ENCODE data around the gene OGDH. TPM values are rescaled to one million over a fixed set of nuclear protein-coding genes. Genes with fewer than 3 reads are reported as not detected.

Gene OGDH
- total and polyA plus RNA-seq, 2 of the 13 experiments (the other 11 are each of a cell fraction or from before 2014, with no cell fraction given), result 17.4 to 25.4 TPM

DNA sequence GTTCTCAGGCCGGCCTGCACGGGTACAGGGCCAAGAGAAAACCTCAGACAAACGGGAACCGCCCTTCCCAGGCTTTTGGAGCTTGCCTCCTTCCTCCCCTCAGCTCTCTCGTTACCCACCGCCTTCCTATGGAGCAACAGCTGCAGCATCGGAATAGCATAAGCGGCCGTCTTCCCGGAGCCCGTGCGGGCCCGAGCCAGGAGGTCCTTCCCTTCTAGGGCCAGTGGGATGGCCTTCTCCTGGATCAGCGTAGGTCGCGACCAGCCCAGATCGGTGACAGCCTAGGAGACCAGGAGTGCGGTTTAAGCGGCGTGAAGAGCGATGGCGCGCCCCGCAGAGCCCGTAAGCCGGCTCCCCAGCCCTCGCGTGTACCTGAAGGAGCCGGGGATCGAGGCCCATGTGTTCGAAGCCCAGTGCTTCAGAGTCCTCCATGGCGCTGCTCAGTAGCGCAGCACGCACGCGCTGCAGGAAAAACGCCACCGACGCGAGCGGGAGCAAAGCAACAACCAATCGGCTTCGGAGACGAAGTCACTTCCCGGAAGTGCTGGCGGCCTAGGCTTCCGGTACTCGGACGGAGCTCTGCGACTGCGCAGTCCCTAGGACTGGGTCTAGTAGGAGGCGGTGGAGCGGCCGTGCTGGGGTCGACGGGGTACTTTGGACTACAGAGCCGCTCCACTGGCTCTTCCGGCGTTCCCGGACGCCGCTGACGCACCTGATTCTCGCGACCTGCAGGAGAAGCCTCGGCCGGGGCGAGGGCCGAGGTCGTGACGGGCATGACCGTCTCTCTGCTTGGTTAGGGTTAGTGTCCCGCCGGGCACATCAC, 32.8 kb upstream of the OGDH start, which contains the start of gene DDX56 (continued):
- peak; percentile 59; the same call in 1 of the 2 replicates for TF ChIP-seq ZFYVE20 (CRISPR knock-in tag; IDR thresholded peaks at IDR 0.05; ENCODE audit: borderline replicate concordance, low read depth)
- TF ChIP-seq SATB2 (CRISPR knock-in tag; IDR thresholded peaks at IDR 0.05), result peak; percentile 97
- peak; percentile 57; the same call in 1 of the 2 replicates for TF ChIP-seq CBFB (CRISPR knock-in tag; IDR thresholded peaks at IDR 0.05)
- TF ChIP-seq TAF1 (CRISPR knock-in tag; IDR thresholded peaks at IDR 0.05), result peak; percentile 84
- TF ChIP-seq, protein P1, sequence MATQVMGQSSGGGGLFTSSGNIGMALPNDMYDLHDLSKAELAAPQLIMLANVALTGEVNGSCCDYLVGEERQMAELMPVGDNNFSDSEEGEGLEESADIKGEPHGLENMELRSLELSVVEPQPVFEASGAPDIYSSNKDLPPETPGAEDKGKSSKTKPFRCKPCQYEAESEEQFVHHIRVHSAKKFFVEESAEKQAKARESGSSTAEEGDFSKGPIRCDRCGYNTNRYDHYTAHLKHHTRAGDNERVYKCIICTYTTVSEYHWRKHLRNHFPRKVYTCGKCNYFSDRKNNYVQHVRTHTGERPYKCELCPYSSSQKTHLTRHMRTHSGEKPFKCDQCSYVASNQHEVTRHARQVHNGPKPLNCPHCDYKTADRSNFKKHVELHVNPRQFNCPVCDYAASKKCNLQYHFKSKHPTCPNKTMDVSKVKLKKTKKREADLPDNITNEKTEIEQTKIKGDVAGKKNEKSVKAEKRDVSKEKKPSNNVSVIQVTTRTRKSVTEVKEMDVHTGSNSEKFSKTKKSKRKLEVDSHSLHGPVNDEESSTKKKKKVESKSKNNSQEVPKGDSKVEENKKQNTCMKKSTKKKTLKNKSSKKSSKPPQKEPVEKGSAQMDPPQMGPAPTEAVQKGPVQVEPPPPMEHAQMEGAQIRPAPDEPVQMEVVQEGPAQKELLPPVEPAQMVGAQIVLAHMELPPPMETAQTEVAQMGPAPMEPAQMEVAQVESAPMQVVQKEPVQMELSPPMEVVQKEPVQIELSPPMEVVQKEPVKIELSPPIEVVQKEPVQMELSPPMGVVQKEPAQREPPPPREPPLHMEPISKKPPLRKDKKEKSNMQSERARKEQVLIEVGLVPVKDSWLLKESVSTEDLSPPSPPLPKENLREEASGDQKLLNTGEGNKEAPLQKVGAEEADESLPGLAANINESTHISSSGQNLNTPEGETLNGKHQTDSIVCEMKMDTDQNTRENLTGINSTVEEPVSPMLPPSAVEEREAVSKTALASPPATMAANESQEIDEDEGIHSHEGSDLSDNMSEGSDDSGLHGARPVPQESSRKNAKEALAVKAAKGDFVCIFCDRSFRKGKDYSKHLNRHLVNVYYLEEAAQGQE (IDR thresholded peaks at IDR 0.05; ENCODE audit: borderline replicate concordance in 1 of 2, low read depth in 1 of 2, low read length in 2 of 2), result 0 out of 4 replicates have a peak, but pooled peaks of 1 of the 2 experiments have one; percentile 17
- no peak for TF ChIP-seq RARG (CRISPR knock-in tag; IDR thresholded peaks at IDR 0.05; ENCODE audit: low read depth)
- TF ChIP-seq ZNF431 (CRISPR knock-in tag; IDR thresholded peaks at IDR 0.05; ENCODE audit: borderline replicate concordance, low read depth), result no peak; the same call in 1 of the 2 replicates
- TF ChIP-seq IKZF4 (CRISPR knock-in tag; IDR thresholded peaks at IDR 0.05; ENCODE audit: borderline replicate concordance, low read depth, not compliant biosample characterization), result peak; percentile 88
- peak; percentile 95; the same call in 1 of the 2 replicates for TF ChIP-seq ZNF225 (CRISPR knock-in tag; IDR thresholded peaks at IDR 0.05)
- TF ChIP-seq, protein P2, sequence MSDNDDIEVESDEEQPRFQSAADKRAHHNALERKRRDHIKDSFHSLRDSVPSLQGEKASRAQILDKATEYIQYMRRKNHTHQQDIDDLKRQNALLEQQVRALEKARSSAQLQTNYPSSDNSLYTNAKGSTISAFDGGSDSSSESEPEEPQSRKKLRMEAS (IDR thresholded peaks at IDR 0.05), result peak; percentile 99
- TF ChIP-seq KMT2A (CRISPR knock-in tag; IDR thresholded peaks at IDR 0.05), result peak; percentile 89
- peak; percentile 79; the same call in 1 of the 2 replicates for TF ChIP-seq TOE1 (CRISPR knock-in tag; IDR thresholded peaks at IDR 0.05)
- TF ChIP-seq, protein P3, sequence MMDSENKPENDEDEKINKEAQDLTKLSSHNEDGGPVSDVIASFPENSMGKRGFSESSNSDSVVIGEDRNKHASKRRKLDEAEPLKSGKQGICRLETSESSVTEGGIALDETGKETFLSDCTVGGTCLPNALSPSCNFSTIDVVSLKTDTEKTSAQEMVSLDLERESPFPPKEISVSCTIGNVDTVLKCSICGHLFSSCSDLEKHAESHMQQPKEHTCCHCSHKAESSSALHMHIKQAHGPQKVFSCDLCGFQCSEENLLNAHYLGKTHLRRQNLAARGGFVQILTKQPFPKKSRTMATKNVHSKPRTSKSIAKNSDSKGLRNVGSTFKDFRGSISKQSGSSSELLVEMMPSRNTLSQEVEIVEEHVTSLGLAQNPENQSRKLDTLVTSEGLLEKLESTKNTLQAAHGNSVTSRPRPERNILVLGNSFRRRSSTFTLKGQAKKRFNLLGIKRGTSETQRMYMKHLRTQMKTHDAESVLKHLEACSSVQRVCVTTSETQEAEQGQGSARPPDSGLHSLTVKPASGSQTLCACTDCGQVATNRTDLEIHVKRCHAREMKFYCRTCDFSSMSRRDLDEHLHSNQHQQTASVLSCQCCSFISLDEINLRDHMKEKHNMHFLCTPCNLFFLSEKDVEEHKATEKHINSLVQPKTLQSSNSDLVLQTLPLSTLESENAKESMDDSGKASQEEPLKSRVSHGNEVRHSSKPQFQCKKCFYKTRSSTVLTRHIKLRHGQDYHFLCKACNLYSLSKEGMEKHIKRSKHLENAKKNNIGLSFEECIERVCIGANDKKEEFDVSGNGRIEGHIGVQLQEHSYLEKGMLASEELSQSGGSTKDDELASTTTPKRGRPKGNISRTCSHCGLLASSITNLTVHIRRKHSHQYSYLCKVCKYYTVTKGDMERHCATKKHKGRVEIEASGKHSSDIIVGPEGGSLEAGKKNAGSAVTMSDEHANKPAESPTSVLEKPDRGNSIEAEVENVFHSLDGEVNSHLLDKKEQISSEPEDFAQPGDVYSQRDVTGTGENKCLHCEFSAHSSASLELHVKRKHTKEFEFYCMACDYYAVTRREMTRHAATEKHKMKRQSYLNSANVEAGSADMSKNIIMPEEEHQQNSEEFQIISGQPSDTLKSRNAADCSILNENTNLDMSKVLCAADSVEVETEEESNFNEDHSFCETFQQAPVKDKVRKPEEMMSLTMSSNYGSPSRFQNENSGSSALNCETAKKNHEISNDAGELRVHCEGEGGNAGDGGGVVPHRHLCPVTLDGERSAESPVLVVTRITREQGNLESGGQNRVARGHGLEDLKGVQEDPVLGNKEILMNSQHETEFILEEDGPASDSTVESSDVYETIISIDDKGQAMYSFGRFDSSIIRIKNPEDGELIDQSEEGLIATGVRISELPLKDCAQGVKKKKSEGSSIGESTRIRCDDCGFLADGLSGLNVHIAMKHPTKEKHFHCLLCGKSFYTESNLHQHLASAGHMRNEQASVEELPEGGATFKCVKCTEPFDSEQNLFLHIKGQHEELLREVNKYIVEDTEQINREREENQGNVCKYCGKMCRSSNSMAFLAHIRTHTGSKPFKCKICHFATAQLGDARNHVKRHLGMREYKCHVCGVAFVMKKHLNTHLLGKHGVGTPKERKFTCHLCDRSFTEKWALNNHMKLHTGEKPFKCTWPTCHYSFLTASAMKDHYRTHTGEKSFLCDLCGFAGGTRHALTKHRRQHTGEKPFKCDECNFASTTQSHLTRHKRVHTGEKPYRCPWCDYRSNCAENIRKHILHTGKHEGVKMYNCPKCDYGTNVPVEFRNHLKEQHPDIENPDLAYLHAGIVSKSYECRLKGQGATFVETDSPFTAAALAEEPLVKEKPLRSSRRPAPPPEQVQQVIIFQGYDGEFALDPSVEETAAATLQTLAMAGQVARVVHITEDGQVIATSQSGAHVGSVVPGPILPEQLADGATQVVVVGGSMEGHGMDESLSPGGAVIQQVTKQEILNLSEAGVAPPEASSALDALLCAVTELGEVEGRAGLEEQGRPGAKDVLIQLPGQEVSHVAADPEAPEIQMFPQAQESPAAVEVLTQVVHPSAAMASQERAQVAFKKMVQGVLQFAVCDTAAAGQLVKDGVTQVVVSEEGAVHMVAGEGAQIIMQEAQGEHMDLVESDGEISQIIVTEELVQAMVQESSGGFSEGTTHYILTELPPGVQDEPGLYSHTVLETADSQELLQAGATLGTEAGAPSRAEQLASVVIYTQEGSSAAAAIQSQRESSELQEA (CRISPR knock-in tag; IDR thresholded peaks at IDR 0.05; ENCODE audit: not compliant biosample characterization), result peak; percentile 82
- peak; percentile 57 for TF ChIP-seq FOSL2 (CRISPR knock-in tag; IDR thresholded peaks at IDR 0.05)
- no peak for TF ChIP-seq ZBTB42 (CRISPR knock-in tag; IDR thresholded peaks at IDR 0.05)
- TF ChIP-seq REXO4 (CRISPR knock-in tag; IDR thresholded peaks at IDR 0.05; ENCODE audit: borderline replicate concordance), result peak; percentile 89
- no peak for TF ChIP-seq NBN (conservative IDR thresholded peaks at IDR 0.05)
